ENCODE measurements around the gene LAMA1.

DNA sequence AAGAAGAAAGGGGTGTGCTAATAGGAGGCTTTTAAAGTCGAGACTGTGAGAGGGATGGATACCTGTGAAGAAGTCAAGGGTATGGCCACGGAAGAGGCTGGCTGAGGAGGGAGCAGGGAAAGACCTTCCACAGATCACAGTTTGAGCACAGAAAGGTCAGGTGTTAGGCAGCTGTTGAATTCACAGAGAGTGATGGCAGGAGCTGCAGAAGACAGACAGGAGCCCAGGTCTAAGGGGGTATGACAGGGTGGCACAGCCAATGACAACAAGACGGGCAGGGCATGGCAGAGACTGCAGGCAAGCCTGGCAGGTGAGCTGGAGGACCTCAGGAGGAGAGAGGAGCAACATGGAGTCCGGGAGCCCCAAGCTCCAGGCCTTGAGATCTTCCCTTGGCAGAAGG is 163.1 kb downstream of the LAMA1 start:
- TF ChIP-seq, protein P1, sequence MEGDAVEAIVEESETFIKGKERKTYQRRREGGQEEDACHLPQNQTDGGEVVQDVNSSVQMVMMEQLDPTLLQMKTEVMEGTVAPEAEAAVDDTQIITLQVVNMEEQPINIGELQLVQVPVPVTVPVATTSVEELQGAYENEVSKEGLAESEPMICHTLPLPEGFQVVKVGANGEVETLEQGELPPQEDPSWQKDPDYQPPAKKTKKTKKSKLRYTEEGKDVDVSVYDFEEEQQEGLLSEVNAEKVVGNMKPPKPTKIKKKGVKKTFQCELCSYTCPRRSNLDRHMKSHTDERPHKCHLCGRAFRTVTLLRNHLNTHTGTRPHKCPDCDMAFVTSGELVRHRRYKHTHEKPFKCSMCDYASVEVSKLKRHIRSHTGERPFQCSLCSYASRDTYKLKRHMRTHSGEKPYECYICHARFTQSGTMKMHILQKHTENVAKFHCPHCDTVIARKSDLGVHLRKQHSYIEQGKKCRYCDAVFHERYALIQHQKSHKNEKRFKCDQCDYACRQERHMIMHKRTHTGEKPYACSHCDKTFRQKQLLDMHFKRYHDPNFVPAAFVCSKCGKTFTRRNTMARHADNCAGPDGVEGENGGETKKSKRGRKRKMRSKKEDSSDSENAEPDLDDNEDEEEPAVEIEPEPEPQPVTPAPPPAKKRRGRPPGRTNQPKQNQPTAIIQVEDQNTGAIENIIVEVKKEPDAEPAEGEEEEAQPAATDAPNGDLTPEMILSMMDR (IDR thresholded peaks at IDR 0.05), result no peak
- TF ChIP-seq POLR2A (IDR thresholded peaks at IDR 0.05), result peak in 1 of 3 donors; percentile 26
